Type B pancreatic cell (in vitro differentiated cells): ENCODE data around the gene IFFO2. TPM values are rescaled to one million over a fixed set of nuclear protein-coding genes. Genes with fewer than 3 reads are reported as not detected.

Experiments used
- DNase-seq: peaks from one replicate; pipeline ENCODE4 v3.0.0; 2021; ENCODE audit warnings: mixed read lengths; ENCODE audit not compliant: unreplicated experiment; ENCODE audit errors: extremely low spot score
- H3K27ac Mint-ChIP-seq: 2 replicates; pipeline ENCODE4 v1.8.0; 2021; ENCODE audit warnings: mild to moderate bottlenecking, mixed read lengths
- H3K27me3 Mint-ChIP-seq: 2 replicates; pipeline ENCODE4 v1.8.0; 2021; ENCODE audit warnings: mixed read lengths
- H3K36me3 Mint-ChIP-seq: 2 replicates; pipeline ENCODE4 v1.8.0; 2021; ENCODE audit warnings: mixed read lengths
- H3K4me1 Mint-ChIP-seq: one replicate; pipeline ENCODE4 v1.8.0; 2021; ENCODE audit warnings: mixed read lengths; ENCODE audit not compliant: unreplicated experiment
- H3K4me3 Mint-ChIP-seq: 2 replicates; pipeline ENCODE4 v1.8.0; 2021; ENCODE audit warnings: mild to moderate bottlenecking, mixed read lengths
- H3K9me3 Mint-ChIP-seq: 2 replicates; pipeline ENCODE4 v1.8.0; 2021; ENCODE audit warnings: mixed read lengths
- total RNA-seq: library from RNA; stranded (reverse); gene quantifications from 2 replicates; pipeline ENCODE4 v1.2.1, GENCODE V29; 2021; ENCODE audit warnings: low replicate concordance
- TF ChIP-seq, protein P1 (sequence below): fragments of 200-600 bp; sonication (generic); conservative IDR thresholded peaks from 2 replicates; pipeline ENCODE4 v1.5.0; 2021; ENCODE audit warnings: antibody characterized with exemption, mild to moderate bottlenecking

The IFFO2 gene
- total RNA-seq, 1 donor from 2014 or later: 11.3 TPM

DNA sequence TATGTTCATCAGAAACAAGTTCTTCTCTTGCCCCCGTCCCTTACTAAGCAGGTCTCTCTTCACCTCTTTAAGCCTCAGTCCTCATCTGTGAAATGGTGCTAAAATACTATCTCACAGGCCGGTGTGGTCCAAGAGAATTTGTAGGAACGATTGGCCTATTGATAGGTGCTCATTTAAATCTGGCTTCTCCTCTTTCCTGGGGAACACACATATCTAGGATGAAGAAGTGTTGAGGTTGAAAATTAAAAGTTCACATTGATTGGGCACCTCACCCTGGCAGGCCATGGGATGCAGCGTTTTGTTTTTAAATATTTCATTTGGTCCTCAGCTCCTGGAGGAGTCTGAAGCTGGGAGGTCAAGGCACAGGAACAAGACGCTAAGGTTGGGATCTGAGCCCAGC lies 88.1 kb downstream of the IFFO2 start:
- TF ChIP-seq, protein P1, sequence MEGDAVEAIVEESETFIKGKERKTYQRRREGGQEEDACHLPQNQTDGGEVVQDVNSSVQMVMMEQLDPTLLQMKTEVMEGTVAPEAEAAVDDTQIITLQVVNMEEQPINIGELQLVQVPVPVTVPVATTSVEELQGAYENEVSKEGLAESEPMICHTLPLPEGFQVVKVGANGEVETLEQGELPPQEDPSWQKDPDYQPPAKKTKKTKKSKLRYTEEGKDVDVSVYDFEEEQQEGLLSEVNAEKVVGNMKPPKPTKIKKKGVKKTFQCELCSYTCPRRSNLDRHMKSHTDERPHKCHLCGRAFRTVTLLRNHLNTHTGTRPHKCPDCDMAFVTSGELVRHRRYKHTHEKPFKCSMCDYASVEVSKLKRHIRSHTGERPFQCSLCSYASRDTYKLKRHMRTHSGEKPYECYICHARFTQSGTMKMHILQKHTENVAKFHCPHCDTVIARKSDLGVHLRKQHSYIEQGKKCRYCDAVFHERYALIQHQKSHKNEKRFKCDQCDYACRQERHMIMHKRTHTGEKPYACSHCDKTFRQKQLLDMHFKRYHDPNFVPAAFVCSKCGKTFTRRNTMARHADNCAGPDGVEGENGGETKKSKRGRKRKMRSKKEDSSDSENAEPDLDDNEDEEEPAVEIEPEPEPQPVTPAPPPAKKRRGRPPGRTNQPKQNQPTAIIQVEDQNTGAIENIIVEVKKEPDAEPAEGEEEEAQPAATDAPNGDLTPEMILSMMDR: no peak
- DNase-seq: no peak
- no peaks in the 10 kb centered on the region for H3K9me3 Mint-ChIP-seq
- H3K4me1 Mint-ChIP-seq: no peaks in the 10 kb centered on the region
- H3K27ac Mint-ChIP-seq: no peak overlapping the region
- no peaks in the 10 kb centered on the region for H3K36me3 Mint-ChIP-seq
- H3K27me3 Mint-ChIP-seq: peaks cover 18% of the 10 kb centered on the region
- H3K4me3 Mint-ChIP-seq: no peak overlapping the region

DNA sequence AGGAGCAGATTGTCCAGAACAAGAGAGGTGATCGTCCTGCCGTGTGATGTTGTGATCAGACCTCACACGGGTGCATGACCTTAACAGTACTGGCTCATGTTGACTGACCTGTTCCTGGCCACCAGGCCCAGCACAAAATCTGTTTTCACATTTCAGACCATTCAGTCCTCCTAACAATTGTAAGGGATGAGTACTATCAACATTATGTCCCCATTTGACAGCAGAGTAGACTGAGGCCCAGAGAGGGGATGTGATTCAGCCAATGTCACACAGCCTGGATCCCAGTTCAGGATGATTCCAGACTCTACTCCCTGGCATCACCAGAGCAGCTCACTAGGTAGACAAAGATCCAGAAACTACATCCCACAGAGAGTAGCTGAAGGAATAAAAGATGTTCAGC lies 89.6 kb downstream of the IFFO2 start:
- no peak for DNase-seq
- Mint-ChIP-seq H3K4me1 (no peaks in the 10 kb centered on the region), H3K9me3 (no peaks in the 10 kb centered on the region), H3K27me3 (peaks cover 22% of the 10 kb centered on the region), H3K27ac (no peak overlapping the region), H3K36me3 (no peaks in the 10 kb centered on the region), H3K4me3 (no peak overlapping the region)
- TF ChIP-seq, protein P1: no peak

DNA sequence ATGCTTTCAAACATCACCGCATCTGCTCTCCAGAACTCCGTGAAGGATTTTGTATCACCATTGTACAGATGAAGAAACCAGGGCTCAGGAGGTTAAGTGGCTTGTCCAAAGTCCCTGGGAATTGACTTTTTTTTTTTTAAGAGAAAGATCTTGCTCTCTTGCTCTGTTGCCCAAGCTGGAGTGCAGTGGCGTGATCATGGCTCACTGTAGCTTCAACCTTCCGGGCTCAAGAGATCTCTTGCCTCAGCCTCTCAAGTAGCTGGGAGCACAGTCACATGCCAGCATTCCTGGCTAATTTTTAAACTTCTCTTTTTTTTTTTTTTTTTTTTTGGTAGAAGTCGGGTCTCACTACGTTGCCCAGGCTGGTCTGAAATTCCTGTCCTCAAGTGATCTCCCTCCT lies 90.2 kb downstream of the IFFO2 start:
- no peak for DNase-seq
- H3K4me3 Mint-ChIP-seq: no peak overlapping the region
- H3K4me1 Mint-ChIP-seq: no peaks in the 10 kb centered on the region
- H3K36me3 Mint-ChIP-seq: no peaks in the 10 kb centered on the region
- H3K27me3 Mint-ChIP-seq: peaks cover 22% of the 10 kb centered on the region
- TF ChIP-seq, protein P1: no peak
- H3K27ac Mint-ChIP-seq: no peak overlapping the region
- H3K9me3 Mint-ChIP-seq: no peaks in the 10 kb centered on the region

DNA sequence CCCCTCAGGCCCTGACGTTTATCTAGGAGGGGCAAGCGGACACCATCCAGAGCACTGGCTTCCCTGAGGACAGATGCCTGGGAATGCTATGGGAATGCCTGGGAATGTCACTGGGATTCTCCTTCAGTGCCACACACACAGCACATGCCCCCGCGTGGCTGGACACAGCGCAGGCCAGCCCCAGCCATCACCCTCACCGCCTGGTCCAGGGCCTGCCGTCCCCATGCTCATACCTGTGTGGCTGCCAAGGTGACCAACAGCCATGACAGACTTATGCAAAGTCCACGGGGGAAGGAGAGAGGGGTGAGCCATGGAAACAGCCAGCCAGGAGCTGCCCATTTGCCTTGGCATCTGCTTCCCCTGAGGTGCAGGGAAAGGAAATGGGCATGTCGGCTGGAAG lies 91.3 kb downstream of the IFFO2 start:
- Mint-ChIP-seq H3K4me3 (no peak overlapping the region), H3K27ac (no peak overlapping the region), H3K36me3 (no peaks in the 10 kb centered on the region), H3K27me3 (peaks cover 22% of the 10 kb centered on the region), H3K9me3 (no peaks in the 10 kb centered on the region), H3K4me1 (no peaks in the 10 kb centered on the region)
- TF ChIP-seq, protein P1: no peak
- DNase-seq: no peak

DNA sequence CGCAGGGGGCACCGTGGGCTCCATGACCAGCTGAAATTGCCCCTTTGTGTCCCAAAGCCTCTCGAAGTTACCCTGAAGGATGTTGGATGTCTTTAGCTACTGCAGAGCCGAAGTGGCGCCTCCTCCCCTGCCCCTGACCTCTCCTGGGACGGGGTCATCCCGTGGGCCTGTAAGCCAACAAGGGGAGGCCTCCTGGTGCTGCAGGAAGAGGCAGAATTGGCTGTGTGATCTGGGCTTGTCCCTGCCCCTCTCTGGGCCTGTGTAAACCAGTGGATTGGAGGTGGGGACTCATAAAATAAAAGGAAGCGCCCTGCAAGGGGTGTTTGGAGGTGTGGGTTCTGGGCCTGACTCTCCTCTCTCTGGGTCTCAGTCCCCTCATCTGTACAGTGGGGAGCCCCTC lies 94.9 kb downstream of the IFFO2 start:
- TF ChIP-seq, protein P1: no peak
- Mint-ChIP-seq H3K4me3 (no peak overlapping the region), H3K9me3 (no peaks in the 10 kb centered on the region), H3K27ac (no peak overlapping the region), H3K27me3 (peaks cover 25% of the 10 kb centered on the region), H3K4me1 (no peaks in the 10 kb centered on the region), H3K36me3 (no peaks in the 10 kb centered on the region)
- DNase-seq: no peak

DNA sequence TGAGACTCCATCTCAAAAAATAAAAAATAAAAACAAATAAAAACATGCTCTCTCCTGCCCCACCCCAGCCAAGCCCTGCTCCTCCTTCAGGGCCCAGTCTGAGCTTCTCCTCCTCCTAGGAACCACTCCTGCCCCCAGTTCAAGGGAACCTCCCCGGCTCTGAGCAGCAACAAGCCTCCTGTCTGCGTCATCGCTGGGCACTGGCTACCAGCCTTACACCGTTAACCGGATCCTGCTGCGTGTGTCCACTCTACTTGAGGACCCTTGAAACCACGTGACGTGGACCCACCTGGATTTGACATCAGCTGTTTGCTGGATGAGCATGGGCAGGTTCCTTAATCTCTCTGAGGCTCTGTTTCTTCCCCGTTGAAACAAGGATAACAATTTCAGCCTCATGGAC lies 95.4 kb downstream of the IFFO2 start:
- peaks cover 25% of the 10 kb centered on the region for H3K27me3 Mint-ChIP-seq
- H3K4me3 Mint-ChIP-seq: no peak overlapping the region
- no peak for DNase-seq
- no peaks in the 10 kb centered on the region for H3K4me1 Mint-ChIP-seq
- no peaks in the 10 kb centered on the region for H3K36me3 Mint-ChIP-seq
- no peak overlapping the region for H3K27ac Mint-ChIP-seq
- H3K9me3 Mint-ChIP-seq: no peaks in the 10 kb centered on the region
- TF ChIP-seq, protein P1: no peak
